ENCODE measurements around the gene LYRM7. TPM values are rescaled to one million over a fixed set of nuclear protein-coding genes. Genes with fewer than 3 reads are reported as not detected.

Gene LYRM7
- total RNA-seq, 1 donor from 2014 or later, result 6.0 TPM

GRCh38 chr5:131206772-131207171 lies 36.0 kb downstream of the LYRM7 start:
- intact Hi-C loops (cut with DNase I), result no loop called here
- H3K36me3 ChIP-seq, result no peaks in the 10 kb centered on the region
- ATAC-seq, result no peak
- H3K27ac ChIP-seq, result no peak overlapping the region
- no peak overlapping the region for H3K4me3 ChIP-seq
- no peaks in the 10 kb centered on the region for H3K27me3 ChIP-seq
- no peak for DNase-seq
- H3K9me3 ChIP-seq, result no peaks in the 10 kb centered on the region
- TF ChIP-seq CTCF (IDR thresholded peaks at IDR 0.05), result no peak
- H3K4me1 ChIP-seq, result peaks cover 7% of the 10 kb centered on the region

- TF ChIP-seq CTCF (IDR thresholded peaks at IDR 0.05), result no peak
These were observed 38.4 kb downstream of the LYRM7 start for GRCh38 chr5:131209175-131209505.

GRCh38 chr5:131209506-131210150 lies 38.9 kb downstream of the LYRM7 start:
- Histone ChIP-seq H3K4me1 (peaks cover 7% of the 10 kb centered on the region), H3K27ac (no peak overlapping the region), H3K27me3 (no peaks in the 10 kb centered on the region), H3K4me3 (no peak overlapping the region), H3K9me3 (no peaks in the 10 kb centered on the region), H3K36me3 (no peaks in the 10 kb centered on the region)
- intact Hi-C loops (cut with DNase I), result no loop called here
- TF ChIP-seq CTCF (IDR thresholded peaks at IDR 0.05), result no peak
- ATAC-seq (peak; percentile 75), DNase-seq (no peak)

More at GRCh38 chr5:131209175-131209505, 38.4 kb downstream of the LYRM7 start:
- Histone ChIP-seq H3K4me3 (no peak overlapping the region), H3K4me1 (peaks cover 7% of the 10 kb centered on the region), H3K36me3 (no peaks in the 10 kb centered on the region), H3K27me3 (no peaks in the 10 kb centered on the region), H3K9me3 (no peaks in the 10 kb centered on the region), H3K27ac (no peak overlapping the region)
- DNase-seq, result no peak
- intact Hi-C loops (cut with DNase I), result no loop called here
- ATAC-seq, result no peak

- no peak for TF ChIP-seq CTCF (IDR thresholded peaks at IDR 0.05)
- Histone ChIP-seq H3K27ac (no peak overlapping the region), H3K4me3 (no peak overlapping the region), H3K27me3 (no peaks in the 10 kb centered on the region), H3K9me3 (no peaks in the 10 kb centered on the region), H3K4me1 (peaks cover 7% of the 10 kb centered on the region), H3K36me3 (no peaks in the 10 kb centered on the region)
- DNase-seq (no peak), ATAC-seq (no peak)
- intact Hi-C loops (cut with DNase I), result no loop called here
These were observed 39.4 kb downstream of the LYRM7 start for GRCh38 chr5:131210151-131210510.

GRCh38 chr5:131211669-131212068 lies 40.9 kb downstream of the LYRM7 start:
- no peak for DNase-seq

More at GRCh38 chr5:131211669-131212068, 40.9 kb downstream of the LYRM7 start:
- no peak for ATAC-seq
- H3K9me3 ChIP-seq, result no peaks in the 10 kb centered on the region
- H3K4me3 ChIP-seq, result no peak overlapping the region
- intact Hi-C loops (cut with DNase I), result no loop called here
- no peak overlapping the region for H3K27ac ChIP-seq
- H3K36me3 ChIP-seq, result no peaks in the 10 kb centered on the region
- H3K4me1 ChIP-seq, result peaks cover 7% of the 10 kb centered on the region
- H3K27me3 ChIP-seq, result no peaks in the 10 kb centered on the region
- TF ChIP-seq CTCF (IDR thresholded peaks at IDR 0.05), result no peak
